A549 (cell line): ENCODE data around the gene TBX10. TPM values are rescaled to one million over a fixed set of nuclear protein-coding genes. Genes with fewer than 3 reads are reported as not detected.

Experiments used
- ATAC-seq, 2 experiments: fragments of 200-7000 bp in 1 of 2; fragments of >200 bp in 1 of 2; cut with Nextera tagmentation in 1 of 2; cut with Tn5 transposase in 1 of 2; 3 replicates each; pipeline versions ENCODE4 v1.8.0 to v1.9.1; 2018 to 2020; ENCODE audit warnings: mild to moderate bottlenecking in 1 of 2, moderate library complexity in 1 of 2
- CTCF ChIA-PET: fragments of 300-600 bp; sonication (Branson Sonifier 250); formaldehyde crosslinking; extraction: SDS; loops from one replicate; lab custom pipeline; 2021; ENCODE audit warnings: antibody characterized with exemption, inconsistent platforms; lab: Yijun Ruan, JAX
- POLR2A ChIA-PET: fragments of 350-600 bp; formaldehyde crosslinking; extraction: SDS; loops from one replicate; lab custom pipeline; 2021; ENCODE audit warnings: antibody characterized with exemption, inconsistent platforms; lab: Yijun Ruan, JAX
- DNase-seq, 2 experiments: peaks; one replicate each; pipeline versions ENCODE4 v3.0.0 to v3.0.0-alpha.2; 2011 to 2016; ENCODE audit warnings: low read depth in 1 of 2, low spot score in 1 of 2
- FAIRE-seq: peaks from 2 replicates; lab custom pipeline; 2011; peaks lifted over from hg19 to GRCh38; lab: Jason Lieb, UNC
- H3K27ac ChIP-seq, 2 experiments: fragments of >200 bp; sonication (Bioruptor Twin); formaldehyde crosslinking; 3 replicates each; pipeline ENCODE4 v1.5.1; 2016 to 2017
- H3K4me1 ChIP-seq: fragments of >200 bp; sonication (Bioruptor Twin); formaldehyde crosslinking; 3 replicates; pipeline ENCODE4 v1.6.1; 2016
- H3K4me2 ChIP-seq: fragments of >200 bp; sonication (Bioruptor Twin); formaldehyde crosslinking; 3 replicates; pipeline ENCODE4 v1.6.1; 2016
- H3K4me3 ChIP-seq: fragments of >200 bp; sonication (Bioruptor Twin); formaldehyde crosslinking; 3 replicates; pipeline ENCODE4 v1.5.1; 2016
- H3K9me3 ChIP-seq: fragments of >200 bp; sonication (Bioruptor Twin); formaldehyde crosslinking; 3 replicates; pipeline ENCODE4 v1.6.1; 2016
- CBX8 ChIP-seq: fragments of 200-600 bp; sonication (generic); IDR thresholded peaks from 2 replicates; pipeline ENCODE4 v1.6.1; 2016
- CEBPB ChIP-seq, 2 experiments: fragments of >200 bp in 1 of 2; sonication (Bioruptor Twin) in 1 of 2; formaldehyde crosslinking in 1 of 2; IDR thresholded peaks; 2 replicates each; pipeline ENCODE4 v1.6.1; 2012 to 2016
- FOXS1 ChIP-seq: fragments of 250-450 bp; sonication (Bioruptor Pico); IDR thresholded peaks from 2 replicates; pipeline ENCODE4 v1.5.0; 2020; ENCODE audit warnings: mild to moderate bottlenecking, moderate library complexity
- HDAC2 ChIP-seq: fragments of 200-600 bp; sonication (generic); IDR thresholded peaks from 2 replicates; pipeline ENCODE4 v1.6.1; 2016
- HEYL ChIP-seq: fragments of 250-450 bp; sonication (Bioruptor Pico); IDR thresholded peaks from 2 replicates; pipeline ENCODE4 v1.8.0; 2021; ENCODE audit warnings: mild to moderate bottlenecking, moderate library complexity
- HOXB5 ChIP-seq: fragments of 250-450 bp; sonication (Bioruptor Pico); IDR thresholded peaks from 2 replicates; pipeline ENCODE4 v1.5.0; 2020; ENCODE audit warnings: mild to moderate bottlenecking, moderate library complexity
- KDM1A ChIP-seq: fragments of 200-600 bp; sonication (generic); IDR thresholded peaks from 2 replicates; pipeline ENCODE4 v1.6.1; 2016; ENCODE audit warnings: low read depth, mild to moderate bottlenecking
- MAZ ChIP-seq: fragments of 150-350 bp; IDR thresholded peaks from 2 replicates; pipeline ENCODE4 v1.6.1; 2014; ENCODE audit warnings: antibody characterized with exemption, low read depth, low read length, borderline replicate concordance
- MYC ChIP-seq: IDR thresholded peaks from 2 replicates; pipeline ENCODE4 v1.6.1; 2012; ENCODE audit warnings: mild to moderate bottlenecking, inconsistent platforms, low read length, improper control_type of control experiment, borderline replicate concordance
- POLR2AphosphoS2 ChIP-seq: conservative IDR thresholded peaks from 2 replicates; pipeline ENCODE4 v1.6.1; 2012; ENCODE audit warnings: low read length, improper control_type of control experiment, inconsistent platforms
- RAD21 ChIP-seq, 2 experiments: fragments of >200 bp in 1 of 2; sonication (Bioruptor Twin) in 1 of 2; formaldehyde crosslinking in 1 of 2; IDR thresholded peaks in 1 of 2; conservative IDR thresholded peaks in 1 of 2; 2 replicates in 1 of 2; 3 replicates in 1 of 2; pipeline ENCODE4 v1.6.1; 2012 to 2018; ENCODE audit warnings: inconsistent platforms in 1 of 2
- ZC3H11A ChIP-seq: fragments of 450-650 bp; IDR thresholded peaks from 2 replicates; pipeline ENCODE4 v1.6.1; 2014; ENCODE audit warnings: antibody characterized with exemption, mild to moderate bottlenecking
- ZFP36 ChIP-seq: fragments of 450-650 bp; IDR thresholded peaks from 2 replicates; pipeline ENCODE4 v1.6.1; 2014; ENCODE audit warnings: borderline replicate concordance; ENCODE audit not compliant: partially characterized antibody
- WGBS: methylation state at CpG from one replicate; pipeline ENCODE4 v1.1.6; 2017; ENCODE audit errors: missing lambda C conversion rate; 5-methylcytosine and 5-hydroxymethylcytosine counted together
- polyA plus RNA-seq, 4 experiments: library from polyadenylated mRNA; depleted of rRNA in 3 of 4; stranded (reverse); fragments of >200 nt; fragmentation: RNase III in 1 of 4; extraction: RNeasy Plus Mini Kit Qiagen cat#74134 plus additional on column Dnase treatment in 1 of 4; gene quantifications; 2 replicates in 3 of 4; 3 replicates in 1 of 4; pipeline ENCODE4 v1.2.3, GENCODE V29; 2011 to 2017
- TF ChIP-seq, protein P1 (sequence below): fragments of >200 bp; sonication (Bioruptor Twin); formaldehyde crosslinking; IDR thresholded peaks from 3 replicates; pipeline ENCODE4 v1.5.1; 2016

The TBX10 gene
- polyA plus RNA-seq, 2 of the 4 experiments (the other 2 are of a cell fraction): not detected

GRCh38 chr11:67648140-67648795 is 8.7 kb upstream of the TBX10 start:
- FAIRE-seq: no peak
- Histone ChIP-seq H3K4me3 (no peak overlapping the region), H3K27ac (no peak overlapping the region), H3K4me1 (peaks cover 5% of the 10 kb centered on the region; the same call in 2 of the 3 replicates), H3K9me3 (peaks cover 8% of the 10 kb centered on the region; the same call in 2 of the 3 replicates), H3K4me2 (no peak overlapping the region)
- ChIA-PET POLR2A (interaction anchor here (1.3 kb wide), 1 partner anchor 18 kb away, joined by 10 read pairs; the partner anchor contains the start of gene NUDT8), CTCF (interaction anchor here (0.7 to 12.7 kb wide), 19 partner anchors 11 to 386 kb away, joined by 3 to 169 read pairs (median 4); partner anchors contain the start of genes ALDH3B2, NUDT8 and TBX10)
- 62% methylated on average over 9 of the region's 12 CpGs for WGBS
- TF ChIP-seq HEYL (CRISPR knock-in tag): no peak
- TF ChIP-seq, protein P1, sequence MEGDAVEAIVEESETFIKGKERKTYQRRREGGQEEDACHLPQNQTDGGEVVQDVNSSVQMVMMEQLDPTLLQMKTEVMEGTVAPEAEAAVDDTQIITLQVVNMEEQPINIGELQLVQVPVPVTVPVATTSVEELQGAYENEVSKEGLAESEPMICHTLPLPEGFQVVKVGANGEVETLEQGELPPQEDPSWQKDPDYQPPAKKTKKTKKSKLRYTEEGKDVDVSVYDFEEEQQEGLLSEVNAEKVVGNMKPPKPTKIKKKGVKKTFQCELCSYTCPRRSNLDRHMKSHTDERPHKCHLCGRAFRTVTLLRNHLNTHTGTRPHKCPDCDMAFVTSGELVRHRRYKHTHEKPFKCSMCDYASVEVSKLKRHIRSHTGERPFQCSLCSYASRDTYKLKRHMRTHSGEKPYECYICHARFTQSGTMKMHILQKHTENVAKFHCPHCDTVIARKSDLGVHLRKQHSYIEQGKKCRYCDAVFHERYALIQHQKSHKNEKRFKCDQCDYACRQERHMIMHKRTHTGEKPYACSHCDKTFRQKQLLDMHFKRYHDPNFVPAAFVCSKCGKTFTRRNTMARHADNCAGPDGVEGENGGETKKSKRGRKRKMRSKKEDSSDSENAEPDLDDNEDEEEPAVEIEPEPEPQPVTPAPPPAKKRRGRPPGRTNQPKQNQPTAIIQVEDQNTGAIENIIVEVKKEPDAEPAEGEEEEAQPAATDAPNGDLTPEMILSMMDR: peak; percentile 32; the same call in 1 of the 3 replicates
- no peak for TF ChIP-seq FOXS1
- peak in 1 of 2 experiments; percentile 19; a peak in 2 of 5 replicates for TF ChIP-seq RAD21 (conservative IDR thresholded peaks at IDR 0.05 in 1 of 2, IDR thresholded peaks at IDR 0.05 in 1 of 2)
- peak; percentile 47 to 59 for DNase-seq
- ATAC-seq: peak; percentile 92 to 94

GRCh38 chr11:67647471-67647870 is 7.9 kb upstream of the TBX10 start:
- ChIA-PET CTCF (interaction anchor here (0.7 to 12.7 kb wide), 12 partner anchors 10 to 143 kb away, joined by 3 to 169 read pairs (median 6); partner anchors contain the start of genes NUDT8 and TBX10), POLR2A (no interaction called here)
- Histone ChIP-seq H3K9me3 (peaks cover 8% of the 10 kb centered on the region; the same call in 2 of the 3 replicates), H3K4me2 (no peak overlapping the region), H3K27ac (no peak overlapping the region), H3K4me1 (peaks cover 5% of the 10 kb centered on the region; the same call in 2 of the 3 replicates), H3K4me3 (no peak overlapping the region)
- WGBS: 86% methylated on average over 11 of the region's 15 CpGs
- TF ChIP-seq MYC (no peak), HOXB5 (no peak), POLR2AphosphoS2 (no peak), CEBPB (IDR thresholded peaks at IDR 0.05) (no peak), KDM1A (no peak), RAD21 (conservative IDR thresholded peaks at IDR 0.05 in 1 of 2, IDR thresholded peaks at IDR 0.05 in 1 of 2) (no peak), CBX8 (no peak), ZC3H11A (no peak), MAZ (no peak)
- DNase-seq: no peak
- no peak for FAIRE-seq
- no peak for ATAC-seq

GRCh38 chr11:67646535-67647336 is 7.2 kb upstream of the TBX10 start:
- FAIRE-seq (no peak), ATAC-seq (no peak), DNase-seq (no peak)
- ChIA-PET CTCF (interaction anchor here (1.5 to 12.7 kb wide), 4 partner anchors 9 to 17 kb away, joined by 4 to 169 read pairs (median 40); partner anchors contain the start of gene NUDT8), POLR2A (no interaction called here)
- Histone ChIP-seq H3K4me1 (peaks cover 5% of the 10 kb centered on the region; the same call in 2 of the 3 replicates), H3K4me3 (no peak overlapping the region), H3K9me3 (peaks cover 8% of the 10 kb centered on the region; the same call in 2 of the 3 replicates), H3K4me2 (no peak overlapping the region), H3K27ac (no peak overlapping the region)
- WGBS: 84% methylated on average over 23 of the region's 24 CpGs
- peak; percentile 82 for TF ChIP-seq ZFP36
- no peak for TF ChIP-seq HDAC2
